IMR-90 (cell line): Measurements from ENCODE around the gene PON1. TPM values are rescaled to one million over a fixed set of nuclear protein-coding genes. Genes with fewer than 3 reads are reported as not detected.

Source experiments
- ATAC-seq: fragments of 200-7000 bp; cut with Tn5 transposase; 2 replicates; pipeline ENCODE4 v1.9.1; 2020; ENCODE audit warnings: low read depth, mild to moderate bottlenecking, moderate library complexity
- BruUV-seq: library from RNA; stranded (reverse); fragments of 400-500 nt; replicated peaks from 2 replicates; lab custom pipeline; 2021; lab: Mats Ljungman, UMichigan
- CTCF ChIA-PET: fragments of 300-600 bp; formaldehyde crosslinking; extraction: SDS; loops from one replicate; lab custom pipeline; 2021; ENCODE audit warnings: antibody characterized with exemption; lab: Yijun Ruan, JAX
- POLR2A ChIA-PET: fragments of 300-600 bp; sonication (Branson Sonifier 250); formaldehyde crosslinking; loops from one replicate; lab custom pipeline; 2022; ENCODE audit warnings: antibody characterized with exemption; ENCODE audit not compliant: unreplicated experiment; lab: Charles Lee
- DNase-seq: peaks from one replicate; pipeline ENCODE4 v3.0.0; 2013
- H2AFZ ChIP-seq: replicated peaks from 2 replicates; pipeline ENCODE3; 2013; ENCODE audit warnings: low read length, mild to moderate bottlenecking; ENCODE audit not compliant: poor library complexity
- H2AK5ac ChIP-seq: 2 replicates; pipeline ENCODE4 v1.6.1; 2013; ENCODE audit warnings: low read depth, low read length, inconsistent platforms
- H2AK9ac ChIP-seq: replicated peaks from 2 replicates; pipeline ENCODE3; 2013; ENCODE audit warnings: mild to moderate bottlenecking, low read depth, low read length, moderate library complexity; ENCODE audit not compliant: poor library complexity
- H2BK120ac ChIP-seq: 2 replicates; pipeline ENCODE4 v1.6.1; 2013; ENCODE audit warnings: low read depth, low read length, inconsistent platforms
- H2BK15ac ChIP-seq: 3 replicates; pipeline ENCODE4 v1.6.1; 2013; ENCODE audit warnings: low read depth, low read length, inconsistent platforms
- H2BK20ac ChIP-seq: 2 replicates; pipeline ENCODE4 v1.6.1; 2013; ENCODE audit warnings: low read depth, mild to moderate bottlenecking, inconsistent platforms, low read length, moderate library complexity
- H2BK5ac ChIP-seq: 2 replicates; pipeline ENCODE4 v1.6.1; 2013; ENCODE audit warnings: mild to moderate bottlenecking, low read depth, low read length, inconsistent platforms; ENCODE audit not compliant: poor library complexity, severe bottlenecking
- H3K14ac ChIP-seq: replicated peaks from 2 replicates; pipeline ENCODE4 v1.6.1; 2013; ENCODE audit warnings: low read depth, low read length, inconsistent platforms
- H3K18ac ChIP-seq: 2 replicates; pipeline ENCODE4 v1.6.1; 2013; ENCODE audit warnings: low read depth, low read length, control low read depth
- H3K23ac ChIP-seq: 2 replicates; pipeline ENCODE4 v1.6.1; 2013; ENCODE audit warnings: low read depth, low read length, inconsistent platforms
- H3K27ac ChIP-seq: 2 replicates; pipeline ENCODE4 v1.5.1; 2013; ENCODE audit warnings: mild to moderate bottlenecking, control low read depth, low read length; ENCODE audit not compliant: insufficient read depth
- H3K27me3 ChIP-seq: 2 replicates; pipeline ENCODE4 v1.6.1; 2013; ENCODE audit warnings: low read length; ENCODE audit not compliant: control insufficient read depth, insufficient read depth
- H3K36me3 ChIP-seq: 2 replicates; pipeline ENCODE4 v1.6.1; 2013; ENCODE audit warnings: low read length, mixed read lengths; ENCODE audit not compliant: control insufficient read depth, insufficient read depth
- H3K4ac ChIP-seq: 2 replicates; pipeline ENCODE4 v1.6.1; 2013; ENCODE audit warnings: low read depth, low read length, inconsistent platforms
- H3K4me1 ChIP-seq: 2 replicates; pipeline ENCODE4 v1.6.1; 2013; ENCODE audit warnings: low read length, mixed read lengths; ENCODE audit not compliant: control insufficient read depth, insufficient read depth
- H3K4me2 ChIP-seq: 2 replicates; pipeline ENCODE4 v1.6.1; 2013; ENCODE audit warnings: low read depth, mild to moderate bottlenecking, control low read depth, low read length, moderate library complexity
- H3K4me3 ChIP-seq: 2 replicates; pipeline ENCODE4 v1.5.1; 2013; ENCODE audit warnings: low read depth, mild to moderate bottlenecking, control low read depth, low read length, moderate library complexity; ENCODE audit not compliant: insufficient read depth
- H3K56ac ChIP-seq: 2 replicates; pipeline ENCODE4 v1.6.1; 2013; ENCODE audit warnings: low read length, inconsistent platforms; ENCODE audit not compliant: insufficient read depth; ENCODE audit errors: extremely low read depth
- H3K79me1 ChIP-seq, 2 experiments: 2 replicates each; pipeline ENCODE4 v1.6.1; 2013; ENCODE audit warnings: low read length in 2 of 2, inconsistent platforms in 1 of 2, low read depth in 1 of 2
- H3K9ac ChIP-seq: 2 replicates; pipeline ENCODE4 v1.6.1; 2013; ENCODE audit warnings: low read depth, low read length, control low read depth
- H3K9me1 ChIP-seq: 2 replicates; pipeline ENCODE4 v1.6.1; 2013; ENCODE audit warnings: low read length, inconsistent platforms; ENCODE audit not compliant: insufficient read depth
- H3K9me3 ChIP-seq: 2 replicates; pipeline ENCODE4 v1.6.1; 2013; ENCODE audit warnings: low read length; ENCODE audit not compliant: control insufficient read depth, insufficient read depth
- H4K20me1 ChIP-seq: 2 replicates; pipeline ENCODE4 v1.6.1; 2013; ENCODE audit warnings: low read length, inconsistent platforms; ENCODE audit not compliant: insufficient read depth
- H4K5ac ChIP-seq: 2 replicates; pipeline ENCODE4 v1.6.1; 2013; ENCODE audit warnings: mild to moderate bottlenecking, low read depth, low read length, control low read depth
- H4K8ac ChIP-seq, 2 experiments: 2 replicates each; pipeline ENCODE4 v1.6.1; 2013; ENCODE audit warnings: low read depth in 2 of 2, low read length in 2 of 2, control low read depth in 1 of 2, inconsistent platforms in 1 of 2
- H4K91ac ChIP-seq: 2 replicates; pipeline ENCODE4 v1.6.1; 2013; ENCODE audit warnings: low read depth, low read length, inconsistent platforms; ENCODE audit not compliant: insufficient read depth
- BHLHE40 ChIP-seq: fragments of 150-350 bp; IDR thresholded peaks from 2 replicates; pipeline ENCODE4 v1.6.1; 2016; ENCODE audit warnings: mild to moderate bottlenecking, low read depth, low read length
- WGBS, 2 experiments: methylation state at CpG; one replicate each; pipeline versions ENCODE4 v1.1.5 to v1.1.7; 2013; ENCODE audit warnings: missing lambda C conversion rate in 2 of 2; ENCODE audit not compliant: insufficient read length in 1 of 2; ENCODE audit errors: extremely low coverage in 2 of 2; 5-methylcytosine and 5-hydroxymethylcytosine counted together
- dilution Hi-C: fragments of 300-500 bp; cut with HindIII; formaldehyde crosslinking; loops from one replicate; pipeline ENCODE4 v1.14.3; 2018; ENCODE audit warnings: low sequenced_read_pairs; ENCODE audit not compliant: unreplicated experiment
- in situ Hi-C: fragments of 300-500 bp; cut with MboI; formaldehyde crosslinking; loops from 3 replicates; pipeline ENCODE4 v1.14.3; 2019; ENCODE audit warnings: low sequenced_read_pairs, inconsistent platforms, mixed read lengths
- intact Hi-C: fragments of 100-400 bp; cut with micrococcal nuclease; formaldehyde crosslinking; loops from 2 replicates; pipeline ENCODE4 v1.10.0; 2022
- polyA plus RNA-seq, 3 experiments: library from polyadenylated mRNA; depleted of rRNA; stranded (reverse); fragments of >200 nt; gene quantifications; 2 replicates each; pipeline ENCODE4 v1.2.3, GENCODE V29; 2012; ENCODE audit warnings: low replicate concordance in 1 of 3
- total RNA-seq: library from RNA; depleted of rRNA; stranded (reverse); fragments of >200 nt; gene quantifications from 2 replicates; pipeline ENCODE4 v1.2.3, GENCODE V29; 2012

Gene PON1
- total and polyA plus RNA-seq, 2 of the 4 experiments (the other 2 are of a cell fraction): not detected

GRCh38 chr7:95265634-95266033 lies 58.7 kb downstream of the PON1 start:
- no peaks in the 10 kb centered on the region for H4K20me1 ChIP-seq
- H3K23ac ChIP-seq: no peak overlapping the region
- intact Hi-C loops: no loop called here
- H3K27ac ChIP-seq: no peak overlapping the region
- H3K56ac ChIP-seq: no peak overlapping the region
- in situ Hi-C loops: no loop called here
- H3K4ac ChIP-seq: no peak overlapping the region
- H4K8ac ChIP-seq: no peak overlapping the region
- no peak overlapping the region for H3K18ac ChIP-seq
- no peak overlapping the region for H2AFZ ChIP-seq
- no peaks in the 10 kb centered on the region for H3K36me3 ChIP-seq
- no peak overlapping the region for H2BK5ac ChIP-seq
- H3K4me3 ChIP-seq: no peak overlapping the region
- no peak overlapping the region for H2BK120ac ChIP-seq
- H3K9ac ChIP-seq: no peak overlapping the region
- CTCF ChIA-PET: interaction anchor here (1.9 kb wide), 1 partner anchor 19 kb away, joined by 6 read pairs; no protein-coding TSS in a partner anchor
- H3K4me1 ChIP-seq: no peaks in the 10 kb centered on the region
- no peak overlapping the region for H2AK9ac ChIP-seq
- H3K14ac ChIP-seq: no peak overlapping the region
- no peak overlapping the region for H4K91ac ChIP-seq
- H3K9me1 ChIP-seq: no peaks in the 10 kb centered on the region
- no CpG with 5 or more reads among the region's 2 CpGs for WGBS, 2 experiments
- dilution Hi-C loops: no loop called here
- no peaks in the 10 kb centered on the region for H3K27me3 ChIP-seq
- POLR2A ChIA-PET: no interaction called here
- no peak for TF ChIP-seq BHLHE40
- H3K79me1 ChIP-seq: no peaks in the 10 kb centered on the region
- H2BK15ac ChIP-seq: no peak overlapping the region
- no TSS peak for BruUV-seq
- DNase-seq: no peak
- H3K9me3 ChIP-seq: no peaks in the 10 kb centered on the region
- no peak overlapping the region for H2BK20ac ChIP-seq
- no peak overlapping the region for H3K4me2 ChIP-seq
- no peak overlapping the region for H2AK5ac ChIP-seq
- ATAC-seq: no peak
- no peak overlapping the region for H4K5ac ChIP-seq
